ENCODE measurements around the gene B4GALT5.

Gene B4GALT5

DNA sequence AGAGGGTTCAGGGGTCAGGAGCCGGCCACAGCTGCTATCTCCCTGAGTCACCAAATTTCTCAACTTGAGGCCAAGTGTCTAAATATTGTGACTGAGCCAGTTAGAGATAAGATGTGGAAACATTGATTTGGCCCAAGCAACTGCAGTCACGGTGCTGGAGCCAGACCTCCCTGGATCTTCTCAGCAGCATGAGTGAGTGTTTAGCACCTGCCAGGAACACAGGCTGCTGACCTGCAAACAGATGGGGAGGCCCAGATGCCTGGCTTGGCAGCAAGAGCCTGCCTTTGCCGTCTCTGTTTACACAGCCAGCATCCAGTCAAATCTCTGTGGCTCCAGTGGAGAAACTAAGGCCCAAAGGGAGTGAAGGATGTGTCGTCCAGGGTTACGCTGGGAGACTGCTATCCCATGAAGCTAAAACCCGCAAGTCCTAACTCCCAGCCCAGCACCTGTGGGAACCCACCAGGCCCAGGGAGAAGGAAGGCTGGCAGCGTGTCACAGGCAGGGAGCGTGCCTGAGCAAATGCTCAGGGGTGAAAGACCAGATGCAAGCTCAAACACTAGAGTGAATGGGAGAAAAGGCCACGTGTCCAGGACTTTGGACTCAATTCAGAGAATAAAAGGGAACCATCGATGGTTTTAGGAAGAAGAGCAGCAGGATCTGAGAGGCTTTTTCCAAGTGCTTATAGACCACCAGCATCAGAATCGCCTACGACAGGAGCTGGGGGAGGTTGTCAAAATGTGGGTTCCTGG, 129.8 kb downstream of the B4GALT5 start:
- DNase-seq (ENCODE audit: low spot score) = no peak

DNA sequence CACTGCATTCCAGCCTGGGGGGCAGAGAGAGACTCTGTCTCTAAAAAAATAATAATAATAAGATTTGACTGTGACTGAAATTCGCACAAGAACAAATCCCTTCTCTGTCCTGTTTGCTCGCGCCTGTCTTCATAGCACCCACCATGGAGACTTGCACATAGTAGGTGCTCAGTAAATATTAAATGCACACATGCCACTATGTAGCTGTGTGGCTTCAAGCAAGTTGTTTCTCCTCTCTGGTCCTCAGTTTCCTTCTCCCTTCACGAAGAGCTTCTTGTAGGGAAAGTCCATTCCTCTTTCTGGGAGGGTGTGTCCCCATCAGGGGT, 130.4 kb downstream of the B4GALT5 start:
- no peak for DNase-seq (ENCODE audit: low spot score)
